Stomach (tissue), 9 donors: ENCODE data around the gene NF1. TPM values are rescaled to one million over a fixed set of nuclear protein-coding genes. Genes with fewer than 3 reads are reported as not detected.
"Not testable (repeated sequence)": the region's sequence is repeated elsewhere in the genome, so short reads cannot be mapped to it uniquely, and the experiment has no call there.

Experiments
- DNase-seq, 2 donors: peaks; one replicate each; pipeline versions ENCODE4 v3.0.0 to v3.0.0-alpha.2; 2013 to 2019
- H3K27ac ChIP-seq, 5 donors: fragments of 200-600 bp in 4 of 5; sonication (generic) in 4 of 5; one replicate each; pipeline ENCODE4 v1.5.1; 2013 to 2019; ENCODE audit warnings: mild to moderate bottlenecking in 1 of 5, moderate library complexity in 1 of 5
- H3K27me3 ChIP-seq, 3 donors: fragments of 200-600 bp; sonication (generic); one replicate each; pipeline ENCODE4 v1.5.1; 2017 to 2019; ENCODE audit warnings: mixed run types in 1 of 3
- H3K36me3 ChIP-seq, 4 donors: fragments of 200-600 bp; sonication (generic); 1 replicate in 3 of 4; 2 replicates in 1 of 4; pipeline ENCODE4 v1.5.1; 2016 to 2019
- H3K4me1 ChIP-seq, 4 donors: fragments of 200-600 bp; sonication (generic); one replicate each; pipeline ENCODE4 v1.5.1; 2016 to 2019
- H3K4me3 ChIP-seq, 4 donors: fragments of 200-600 bp; sonication (generic) in 3 of 4; one replicate each; pipeline ENCODE4 v1.5.1; 2016 to 2019; ENCODE audit warnings: mild to moderate bottlenecking in 1 of 4
- H3K9me3 ChIP-seq, 4 donors: fragments of 200-600 bp; sonication (generic); one replicate each; pipeline ENCODE4 v1.5.1; 2016 to 2019
- CTCF ChIP-seq, 7 experiments: fragments of 450-650 bp in 4 of 7; fragments of 200-600 bp in 3 of 7; sonication (generic) in 3 of 7; IDR thresholded peaks; one replicate each; pipeline ENCODE4 v1.5.1; 2016 to 2019; ENCODE audit warnings: antibody characterized with exemption in 7 of 7, control low read depth in 2 of 7, mild to moderate bottlenecking in 1 of 7
- EP300 ChIP-seq: sonication (generic); formaldehyde crosslinking; IDR thresholded peaks from one replicate; pipeline ENCODE4 v1.6.1; 2017; ENCODE audit warnings: antibody characterized with exemption
- POLR2A ChIP-seq, 4 donors: fragments of 450-650 bp; IDR thresholded peaks; one replicate each; pipeline ENCODE4 v1.6.1; 2016; ENCODE audit warnings: antibody characterized with exemption in 4 of 4, control low read depth in 2 of 4, mild to moderate bottlenecking in 1 of 4, moderate library complexity in 1 of 4
- POLR2AphosphoS5 ChIP-seq, 3 donors: sonication (generic); formaldehyde crosslinking; IDR thresholded peaks; one replicate each; pipeline ENCODE4 v1.6.1; 2016; ENCODE audit warnings: antibody characterized with exemption in 3 of 3
- WGBS, 5 donors: extraction: QIAGEN DNeasy Blood & Tissue Kit in 3 of 5; methylation state at CpG; one replicate each; pipeline versions ENCODE4 v1.1.5 to v1.1.7; 2013 to 2018; 5-methylcytosine and 5-hydroxymethylcytosine counted together
- intact Hi-C: fragments of 100-400 bp; cut with DNase I; formaldehyde crosslinking; loops from one replicate; pipeline ENCODE4 v1.15.1; 2023; ENCODE audit warnings: low total_unique reads
- polyA plus RNA-seq, 3 donors: library from polyadenylated mRNA; stranded (reverse); fragments of 200-250 nt; gene quantifications; one replicate each; pipeline ENCODE4 v1.2.3, GENCODE V29; 2013
- total RNA-seq, 5 donors: library from RNA; depleted of rRNA; stranded (reverse); fragments of >200 nt; gene quantifications; one replicate each; pipeline versions ENCODE4 v1.1.0 to v1.2.3, GENCODE V29; 2014 to 2016
- donor health status: healthy with polysubstance abuse.
- donor health status: Bipolar disorder and iron deficiency.
- donor health status: healthy.

NF1 gene
- total and polyA plus RNA-seq, 8 donors, result 5.2 to 108 (median 50.5) TPM

DNA sequence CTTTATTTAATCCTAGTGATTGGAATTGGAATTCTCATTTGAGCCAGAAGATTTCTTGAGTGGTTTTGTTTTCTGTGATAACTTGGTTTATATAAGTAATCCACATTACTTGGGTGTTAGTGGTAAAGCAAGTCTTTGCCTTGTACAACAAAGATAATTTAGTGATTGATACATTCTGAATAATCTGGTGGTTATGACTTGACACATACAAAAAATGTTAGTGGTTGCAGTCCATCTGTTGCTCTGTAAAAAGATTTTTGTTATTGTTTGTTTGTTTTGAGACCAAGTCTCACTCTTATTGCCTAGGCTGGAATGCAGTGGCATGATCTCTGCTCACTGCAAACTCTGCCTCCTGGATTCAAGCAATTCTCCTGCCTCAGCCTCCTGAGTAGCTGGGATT lies 189.1 kb downstream of the NF1 start:
- Histone ChIP-seq H3K27ac (no peak overlapping the region), H3K36me3 (peaks cover 0 to 30% (median 19%) of the 10 kb centered on the region in 4 donors), H3K4me1 (no peaks in the 10 kb centered on the region), H3K4me3 (no peak overlapping the region), H3K27me3 (no peaks in the 10 kb centered on the region), H3K9me3 (no peaks in the 10 kb centered on the region)
- no peak for DNase-seq
- intact Hi-C loops, result no loop called here
- TF ChIP-seq POLR2AphosphoS5 (IDR thresholded peaks at IDR 0.05) (no peak), CTCF (IDR thresholded peaks at IDR 0.05) (no peak), POLR2A (IDR thresholded peaks at IDR 0.05) (no peak), EP300 (no peak)

- no peaks in the 10 kb centered on the region for H3K9me3 ChIP-seq
- 88 to 100% (median 94%) methylated on average over 1 of the region's 1 CpG for WGBS, 5 donors
- H3K27ac ChIP-seq, result no peak overlapping the region
- peaks cover 0 to 15% (median 7%) of the 10 kb centered on the region in 4 donors for H3K36me3 ChIP-seq
- intact Hi-C loops, result no loop called here
- no peak overlapping the region for H3K4me3 ChIP-seq
- no peaks in the 10 kb centered on the region for H3K27me3 ChIP-seq
- no peak for TF ChIP-seq CTCF (IDR thresholded peaks at IDR 0.05)
- no peak for TF ChIP-seq POLR2AphosphoS5 (IDR thresholded peaks at IDR 0.05)
- TF ChIP-seq EP300, result no peak
- TF ChIP-seq POLR2A (IDR thresholded peaks at IDR 0.05), result no peak
- no peak for DNase-seq
- no peaks in the 10 kb centered on the region for H3K4me1 ChIP-seq
Measured at GRCh38 chr17:31286587-31286986, 191.8 kb downstream of the NF1 start.

GRCh38 chr17:31287932-31288331 lies 193.2 kb downstream of the NF1 start:
- H3K4me3 ChIP-seq, H3K9me3 ChIP-seq, DNase-seq, H3K27ac ChIP-seq, intact Hi-C loops, H3K4me1 ChIP-seq, H3K27me3 ChIP-seq: not testable (repeated sequence)
- H3K36me3 ChIP-seq, result peaks cover 0 to 15% (median 7%) of the 10 kb centered on the region in 4 donors
- WGBS, 5 donors, result 44 to 100% (median 96%) methylated on average over 1 of the region's 1 CpG

- WGBS, 5 donors, result 77 to 86% (median 81%) methylated on average over 3 of the region's 3 CpGs
- Histone ChIP-seq H3K27ac (no peak overlapping the region), H3K36me3 (peaks cover 0 to 14% (median 7%) of the 10 kb centered on the region in 4 donors), H3K4me1 (no peaks in the 10 kb centered on the region), H3K4me3 (no peak overlapping the region), H3K27me3 (no peaks in the 10 kb centered on the region), H3K9me3 (no peaks in the 10 kb centered on the region)
- intact Hi-C loops, result no loop called here
- DNase-seq, result no peak
- TF ChIP-seq POLR2A (IDR thresholded peaks at IDR 0.05), result no peak
- no peak for TF ChIP-seq CTCF (IDR thresholded peaks at IDR 0.05)
- TF ChIP-seq POLR2AphosphoS5 (IDR thresholded peaks at IDR 0.05), result no peak
- TF ChIP-seq EP300, result no peak
Measured at GRCh38 chr17:31289790-31290189, 195.0 kb downstream of the NF1 start.

GRCh38 chr17:31291820-31292219 lies 197.0 kb downstream of the NF1 start:
- Histone ChIP-seq H3K27me3 (no peaks in the 10 kb centered on the region), H3K27ac (no peak overlapping the region), H3K4me3 (no peak overlapping the region), H3K9me3 (no peaks in the 10 kb centered on the region), H3K4me1 (no peaks in the 10 kb centered on the region), H3K36me3 (peaks cover 0 to 14% (median 6%) of the 10 kb centered on the region in 4 donors)
- TF ChIP-seq CTCF (IDR thresholded peaks at IDR 0.05), result no peak
- TF ChIP-seq EP300, result no peak
- TF ChIP-seq POLR2AphosphoS5 (IDR thresholded peaks at IDR 0.05), result no peak
- no peak for TF ChIP-seq POLR2A (IDR thresholded peaks at IDR 0.05)
- intact Hi-C loops, result no loop called here
- no peak for DNase-seq
